ENCODE measurements around the gene CLIC5.

The CLIC5 gene

GRCh38 chr6:45881705-45882467, 133.8 kb downstream of the CLIC5 start:
- DNase-seq, result no peak

GRCh38 chr6:45880676-45881075, 135.0 kb downstream of the CLIC5 start:
- peak; percentile 22 for DNase-seq

GRCh38 chr6:45880159-45880558, 135.5 kb downstream of the CLIC5 start:
- DNase-seq, result peak; percentile 76

DNA sequence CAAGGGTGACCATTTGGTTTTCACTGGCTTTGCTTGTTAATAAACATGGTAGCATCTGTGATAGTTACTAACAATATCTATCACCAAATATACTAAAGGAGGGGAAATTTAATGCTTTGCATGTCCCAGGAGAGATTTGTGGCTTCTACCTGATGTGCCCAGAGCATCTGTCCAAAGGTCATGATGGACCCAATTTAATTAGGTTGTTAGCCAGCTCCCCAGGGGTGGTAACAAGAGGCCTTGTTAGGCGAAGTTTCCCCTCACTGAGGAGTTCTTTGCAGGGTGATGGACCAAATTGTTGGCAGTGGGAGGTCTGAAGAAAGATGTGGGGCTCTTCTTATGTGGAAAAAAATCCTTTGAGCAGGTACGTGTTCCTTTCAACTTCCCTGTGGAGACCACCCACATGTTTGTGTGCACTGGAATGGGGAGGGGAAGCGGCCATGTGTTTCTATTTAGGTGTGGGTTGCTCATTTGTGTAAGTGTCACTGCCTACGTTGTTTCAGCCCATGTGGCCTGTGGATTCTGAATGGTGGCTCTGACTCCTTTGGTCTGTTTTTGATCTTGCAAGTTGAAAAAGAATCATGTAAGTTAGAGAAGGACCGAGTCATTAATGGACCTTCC, 137.6 kb downstream of the CLIC5 start:
- no peak for DNase-seq

GRCh38 chr6:45872827-45873365, 142.8 kb downstream of the CLIC5 start:
- DNase-seq, result no peak

GRCh38 chr6:45870531-45870930, 145.1 kb downstream of the CLIC5 start:
- DNase-seq, result peak; percentile 44

GRCh38 chr6:45864651-45865050, 151.0 kb downstream of the CLIC5 start:
- DNase-seq, result no peak

DNA sequence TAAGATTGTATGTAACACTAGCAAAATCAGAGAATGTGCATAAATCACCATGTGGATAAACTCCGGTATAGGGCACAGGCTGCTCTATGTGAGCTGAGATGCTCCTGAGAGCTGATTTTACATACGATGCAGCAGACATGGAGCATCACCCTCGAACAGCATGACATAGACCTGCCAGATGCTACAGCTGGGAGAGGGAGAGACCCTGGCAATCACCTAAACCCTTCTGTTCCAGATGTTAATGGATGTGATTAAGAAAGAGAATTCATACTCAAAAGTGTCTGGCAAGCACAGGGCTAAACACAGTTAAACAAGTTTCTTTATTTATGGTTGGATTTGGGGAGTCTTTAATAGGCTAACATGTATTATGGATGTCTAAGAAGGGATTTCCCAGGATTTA, 157.0 kb downstream of the CLIC5 start:
- no peak for DNase-seq

GRCh38 chr6:45857827-45858226, 157.8 kb downstream of the CLIC5 start:
- no peak for DNase-seq

DNA sequence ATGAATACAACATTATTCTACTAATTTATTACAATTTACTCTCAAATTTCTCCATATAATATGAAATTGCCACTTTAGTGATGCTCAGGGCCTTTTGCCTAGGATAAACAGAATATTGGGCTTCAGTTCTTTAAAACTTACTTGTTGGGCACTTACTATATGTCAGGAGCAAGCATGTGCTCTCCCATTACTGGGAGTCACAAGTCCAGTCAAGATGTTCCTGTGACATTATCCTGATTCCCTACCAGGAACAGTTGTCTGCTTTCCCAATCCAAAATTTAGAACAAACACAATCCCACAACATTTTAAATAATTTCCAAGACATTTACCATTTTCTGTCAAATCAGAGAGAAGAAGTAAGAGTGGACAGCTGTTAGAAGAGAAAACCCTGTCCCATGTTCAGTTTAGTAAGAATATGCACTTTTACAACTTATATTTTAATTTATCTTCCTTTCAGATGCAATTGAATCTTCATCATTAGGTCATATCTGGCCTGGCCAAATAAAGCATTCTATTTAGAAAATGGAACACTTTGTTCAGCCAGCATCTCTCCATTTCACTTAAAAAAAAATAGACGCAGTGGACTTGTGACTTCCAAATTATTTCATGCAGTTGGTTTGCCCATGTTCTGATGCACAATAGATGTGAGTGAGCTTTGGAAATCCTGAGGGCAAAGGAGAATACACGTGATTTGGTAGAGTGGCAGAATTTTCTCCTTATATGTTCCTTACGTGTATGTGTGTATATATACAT, 159.8 kb downstream of the CLIC5 start:
- no peak for DNase-seq

DNA sequence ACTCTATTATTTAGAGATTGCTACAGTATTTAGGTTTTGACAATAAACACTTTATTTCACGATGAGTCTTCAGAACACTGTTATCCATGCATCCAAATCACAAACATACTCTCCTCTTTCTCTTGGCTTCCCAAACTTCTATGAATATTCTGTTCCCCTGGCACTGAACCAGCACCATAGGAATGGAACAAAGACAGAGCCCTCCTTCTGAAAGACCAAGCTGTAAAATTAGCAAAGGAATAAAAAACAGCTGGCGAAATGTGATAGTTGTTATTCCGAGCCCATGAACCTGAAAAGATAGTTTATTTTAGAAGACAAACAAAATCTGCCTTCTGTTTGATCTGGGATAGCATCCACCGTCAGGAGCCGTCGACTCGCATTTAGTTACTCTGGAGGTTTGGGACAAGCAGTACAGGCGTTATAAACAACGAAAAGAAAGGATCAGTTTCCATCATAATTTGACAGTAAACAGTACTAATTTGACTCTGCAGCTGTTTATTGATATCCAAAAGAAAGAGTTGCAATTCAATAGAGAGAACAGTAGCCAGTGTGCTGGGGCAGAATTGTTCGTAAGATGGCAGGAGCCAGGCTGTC, 161.4 kb downstream of the CLIC5 start:
- DNase-seq, result no peak

DNA sequence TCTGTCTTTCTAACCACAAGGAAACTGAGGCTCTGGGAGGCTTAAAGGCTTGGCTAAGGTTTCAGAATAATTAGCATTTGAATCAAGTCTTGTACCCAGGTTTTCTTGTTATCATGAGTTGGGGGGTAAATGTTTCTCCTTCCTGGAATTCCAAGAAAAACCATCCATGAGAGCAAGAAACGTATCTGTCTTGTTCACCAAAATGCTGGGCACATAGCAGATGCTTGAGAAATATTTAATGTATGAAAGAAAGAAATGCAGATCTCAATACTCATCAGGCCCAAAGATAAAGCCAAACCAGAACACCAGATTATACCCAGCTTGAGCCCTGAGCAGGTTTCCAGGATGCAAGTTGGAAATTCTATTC, 164.6 kb downstream of the CLIC5 start:
- no peak for DNase-seq

DNA sequence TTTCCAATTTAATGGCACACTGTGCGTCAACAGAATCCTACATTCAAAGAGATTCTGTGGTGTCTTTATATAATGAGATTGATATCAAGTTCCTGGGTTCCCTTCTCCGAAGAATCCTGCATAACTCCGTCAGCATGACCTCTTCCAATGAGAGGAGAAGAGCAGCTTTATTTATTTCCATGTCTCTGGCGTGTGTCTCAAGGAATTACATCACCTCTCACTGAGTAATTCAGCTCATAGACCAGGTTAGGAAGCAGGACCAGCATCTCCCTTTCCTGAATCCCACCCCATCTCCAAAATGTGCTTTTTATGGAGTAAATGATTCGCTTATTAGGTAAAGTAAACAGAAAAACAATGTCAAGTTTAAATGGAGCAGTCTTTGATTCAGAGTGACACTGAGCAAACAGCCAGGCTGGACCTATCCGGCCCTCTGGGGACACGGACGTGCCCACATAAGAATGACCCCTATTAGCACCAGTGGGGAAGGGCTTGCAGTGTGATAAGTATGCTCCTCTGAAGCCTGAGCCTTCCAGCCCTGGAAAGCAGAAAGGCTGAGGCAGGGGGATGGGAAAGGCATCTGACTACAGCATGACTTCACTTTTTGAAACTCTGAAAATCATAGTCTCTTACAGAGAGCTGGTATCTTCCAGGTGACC, 165.2 kb downstream of the CLIC5 start:
- peak; percentile 43 for DNase-seq

GRCh38 chr6:45845567-45845966, 170.1 kb downstream of the CLIC5 start:
- peak; percentile 87 for DNase-seq

GRCh38 chr6:45844986-45845385, 170.7 kb downstream of the CLIC5 start:
- DNase-seq, result peak; percentile 19

GRCh38 chr6:45843848-45844521, 171.7 kb downstream of the CLIC5 start:
- peak; percentile 82 for DNase-seq

GRCh38 chr6:45841062-45841461, 174.6 kb downstream of the CLIC5 start:
- no peak for DNase-seq

DNA sequence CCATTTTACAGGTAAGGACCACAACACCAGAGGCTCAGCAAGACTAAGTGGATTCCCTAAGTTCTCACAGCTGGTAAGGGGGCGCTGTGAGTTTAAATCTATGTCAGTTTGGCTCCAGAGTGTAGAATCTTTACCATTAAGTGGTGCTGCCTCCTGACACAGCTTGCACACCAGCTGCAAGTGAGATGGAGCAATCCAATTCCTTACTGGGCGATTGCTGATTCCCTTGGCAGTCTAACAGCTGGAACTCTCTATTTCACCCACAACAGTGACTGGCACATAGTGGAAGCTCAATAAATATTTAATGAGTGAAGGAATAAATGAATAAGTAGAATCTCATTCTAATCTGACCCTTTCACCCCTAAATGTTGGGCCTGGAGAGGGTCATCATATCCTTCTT, 176.7 kb downstream of the CLIC5 start:
- DNase-seq, result no peak

DNA sequence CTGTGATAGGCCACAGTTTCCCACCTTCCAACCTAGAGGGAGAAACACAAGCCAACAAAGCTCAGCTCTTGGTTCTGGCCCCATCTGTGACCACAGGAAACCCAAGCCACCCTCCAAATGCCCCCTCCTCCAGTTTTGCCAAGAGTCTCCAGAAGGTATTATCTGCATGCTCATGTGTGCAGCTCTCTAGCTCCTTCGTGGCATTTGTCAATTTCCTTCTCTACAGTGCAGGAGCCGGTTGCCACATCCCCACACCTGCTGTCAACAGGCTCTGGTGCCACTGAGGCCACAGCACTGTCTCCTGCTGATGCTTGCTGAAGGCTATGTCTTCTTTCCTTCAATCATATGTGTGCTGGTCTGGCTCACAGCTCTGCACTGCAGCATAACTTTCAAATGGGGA, 177.2 kb downstream of the CLIC5 start:
- DNase-seq, result no peak

DNA sequence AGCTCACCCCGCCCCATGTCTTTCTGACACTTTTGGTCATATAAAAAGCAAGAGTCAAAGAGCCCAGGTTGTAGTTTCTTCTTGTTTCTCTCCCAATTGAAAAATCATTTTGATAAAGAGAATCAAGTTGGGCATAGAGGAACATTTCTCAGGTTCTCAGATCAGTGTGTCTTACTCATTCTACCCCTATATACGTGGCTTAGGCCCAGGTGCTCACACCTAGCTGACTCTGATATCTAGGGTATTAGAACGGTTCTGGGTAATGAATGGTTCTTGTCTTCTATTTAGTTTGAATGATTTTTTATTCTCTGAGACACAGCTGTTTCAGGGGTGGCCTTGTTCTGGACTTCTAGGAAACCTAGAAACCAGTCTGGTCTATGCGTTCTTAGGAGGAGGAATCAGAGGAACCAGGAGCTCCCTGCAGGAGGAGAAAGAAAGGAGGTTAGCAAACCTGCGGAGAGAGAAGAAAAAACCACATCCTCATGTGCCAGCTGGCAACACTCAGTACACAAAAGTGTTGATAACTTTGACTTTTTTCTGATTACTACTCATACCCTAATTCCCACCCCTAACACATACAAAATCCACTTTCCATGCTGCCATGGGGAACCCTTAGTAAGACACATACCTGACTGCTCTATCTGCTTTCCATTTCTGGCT, 178.0 kb downstream of the CLIC5 start:
- no peak for DNase-seq

DNA sequence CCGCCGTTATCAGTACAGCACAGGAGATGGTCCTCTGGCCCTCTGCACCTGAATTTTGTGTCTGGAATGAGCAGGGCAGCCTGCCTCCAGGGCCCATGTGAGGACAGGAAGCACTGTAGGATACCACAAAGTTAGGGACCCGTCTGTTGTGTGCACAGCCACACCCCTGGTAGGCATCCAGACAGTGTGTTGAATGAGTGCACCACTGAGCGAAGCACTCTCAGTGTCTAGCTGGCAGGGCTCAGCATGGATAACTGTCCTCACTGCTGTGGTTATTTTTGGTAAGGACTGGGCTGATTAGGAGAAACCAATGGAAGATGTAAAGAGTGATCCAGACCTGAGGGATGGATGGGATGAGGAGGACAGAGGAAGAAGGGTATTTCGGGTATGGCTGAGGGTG, 178.7 kb downstream of the CLIC5 start:
- no peak for DNase-seq

GRCh38 chr6:45836438-45836824, 179.2 kb downstream of the CLIC5 start:
- DNase-seq, result no peak

All from fibroblast of skin of right biceps (primary cell).